ELF-1 (cell line): ENCODE data around the gene RAB7B.

Source experiments
- DNase-seq: peaks from one replicate; pipeline ENCODE4 v3.0.0-alpha.2; 2016; ENCODE audit warnings: low read depth, low spot score

RAB7B gene

DNA sequence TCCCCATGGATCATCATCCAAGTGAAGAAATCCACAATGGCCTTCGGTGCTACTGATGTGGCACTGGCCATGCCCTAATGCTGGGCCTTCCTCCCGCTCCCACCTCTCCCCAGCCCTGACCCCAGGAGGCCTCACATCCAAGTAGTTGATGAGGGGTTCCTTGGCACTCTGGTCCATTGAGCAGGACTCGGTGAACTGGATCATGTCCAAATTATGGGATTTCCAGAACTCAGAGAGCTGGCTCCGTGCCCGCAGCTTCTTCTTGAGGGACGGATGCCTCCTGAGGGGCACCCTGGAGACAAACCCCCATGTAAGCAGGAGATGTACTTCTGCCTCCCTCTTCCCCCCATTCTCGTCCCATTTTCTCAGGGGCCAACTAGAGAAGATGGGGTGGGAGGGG, 19.6 kb upstream of the RAB7B start:
- DNase-seq = no peak

- DNase-seq = no peak
These were observed 18.6 kb upstream of the RAB7B start for GRCh38 chr1:206021626-206022365.

DNA sequence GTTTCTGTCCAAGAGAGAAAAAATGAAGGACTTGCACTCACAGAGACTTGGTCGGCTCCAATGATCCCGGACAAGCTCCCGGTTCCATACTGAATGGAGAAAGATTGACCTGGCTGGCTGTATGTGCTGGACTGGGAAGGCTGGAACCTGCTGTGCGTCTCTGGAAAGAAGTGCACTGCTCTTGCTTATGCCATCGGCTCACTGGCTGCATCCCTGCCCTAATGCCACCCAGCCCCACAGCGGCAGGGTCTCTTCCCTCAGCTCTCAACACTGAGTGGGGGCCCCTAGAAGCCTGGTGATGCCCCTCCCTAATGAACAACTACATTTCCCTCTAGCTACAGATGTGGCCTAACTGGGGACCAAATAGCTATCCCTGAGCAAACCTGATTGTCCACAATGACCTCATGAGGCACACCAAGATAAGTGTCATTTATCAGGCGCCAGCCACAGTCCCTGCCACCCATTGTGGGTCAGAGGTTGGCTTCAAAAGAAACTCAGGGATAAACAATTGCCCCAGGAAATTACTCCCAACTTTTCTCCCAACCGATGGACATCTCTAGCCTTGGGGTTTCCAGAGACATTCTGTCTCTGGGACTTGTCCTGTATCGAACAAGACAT, 17.9 kb upstream of the RAB7B start:
- no peak for DNase-seq

DNA sequence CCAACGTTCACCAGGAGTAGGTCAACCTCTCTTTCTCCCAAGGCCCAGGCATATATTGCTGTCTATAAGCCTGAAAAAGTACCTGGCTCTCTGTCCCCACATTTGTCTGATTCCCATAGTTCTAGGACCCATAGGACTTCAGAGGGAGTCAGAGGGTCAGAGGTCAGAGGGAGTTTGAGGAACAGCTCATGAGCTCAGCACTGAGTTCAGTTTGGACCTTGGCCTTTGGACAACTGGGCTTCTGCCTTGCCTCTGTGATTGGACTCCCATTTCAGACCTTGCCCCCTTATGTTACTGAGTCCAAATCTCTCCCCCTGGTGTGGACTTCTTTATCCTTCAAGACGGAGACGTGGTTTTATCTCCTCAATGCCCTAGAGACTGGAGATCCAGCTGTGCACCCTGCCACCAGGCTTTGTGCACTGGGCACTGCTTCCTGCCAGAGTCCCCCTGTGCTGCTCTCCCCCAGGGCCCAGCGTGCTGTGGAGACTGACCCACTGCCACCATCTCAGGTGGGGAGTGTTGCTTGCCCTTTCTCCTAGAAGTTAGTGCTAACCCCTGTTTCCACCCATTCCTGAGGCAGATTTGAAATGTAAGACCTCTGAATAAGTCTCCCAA, 17.3 kb upstream of the RAB7B start:
- no peak for DNase-seq

- DNase-seq = no peak
These were observed 11.9 kb upstream of the RAB7B start for GRCh38 chr1:206015071-206015470.

DNA sequence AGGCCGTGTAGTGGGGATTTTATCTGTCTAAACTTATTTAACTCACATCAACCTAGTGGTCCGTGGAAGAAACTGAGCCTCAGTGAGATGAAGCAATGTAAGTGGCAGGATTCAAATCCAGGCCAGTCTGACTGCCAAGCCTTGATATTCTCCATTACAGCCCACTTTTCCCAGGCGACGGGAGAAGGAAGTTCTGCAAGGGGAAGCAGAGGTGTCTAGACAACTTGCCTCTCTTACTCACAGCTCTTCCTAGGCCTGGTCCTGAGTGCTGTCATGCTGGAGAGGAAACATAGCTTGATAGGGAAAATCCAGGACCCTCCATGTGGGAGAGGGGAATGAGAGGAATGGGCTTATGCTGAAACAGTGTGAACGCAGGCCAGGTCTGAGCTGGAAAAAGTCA, 11.4 kb upstream of the RAB7B start:
- no peak for DNase-seq

DNA sequence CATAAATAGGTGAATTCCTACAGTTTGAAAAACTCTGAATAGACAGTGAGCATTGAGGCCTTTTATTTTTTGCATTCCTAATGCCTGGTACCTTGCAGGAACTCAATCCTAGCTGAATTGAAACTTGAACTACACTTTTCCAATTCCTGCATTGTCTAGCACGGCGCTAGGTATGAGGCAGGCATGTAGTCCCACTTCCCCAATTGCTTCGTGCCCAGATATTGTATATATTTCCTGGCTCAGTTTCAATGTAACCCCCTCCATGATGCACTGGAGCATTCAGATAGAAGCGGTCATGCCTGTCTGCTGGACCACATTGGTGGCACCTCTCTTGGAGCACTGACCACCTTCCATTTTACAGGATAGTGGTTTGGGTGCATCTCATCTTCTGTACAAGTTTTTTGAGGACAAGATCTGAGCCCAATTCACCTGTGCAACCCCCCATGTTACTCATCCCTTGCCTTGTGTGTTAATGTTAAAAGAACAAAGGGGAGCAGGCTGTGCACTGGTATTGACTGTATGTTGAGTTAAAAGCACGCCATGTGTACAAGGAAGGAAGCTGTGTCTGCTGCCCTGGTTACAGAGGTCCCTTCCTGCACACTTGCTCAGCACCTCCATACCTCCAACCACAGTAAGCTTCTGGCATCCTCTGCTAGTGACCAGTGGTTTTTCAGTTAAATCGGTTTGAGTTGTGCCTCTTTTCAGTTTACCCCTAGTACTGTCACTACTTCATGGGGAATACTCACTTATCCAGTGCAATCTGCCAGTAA, 10.0 kb upstream of the RAB7B start:
- DNase-seq = no peak

GRCh38 chr1:206012086-206012859, 9.1 kb upstream of the RAB7B start:
- DNase-seq = no peak

- DNase-seq = no peak
These were observed 7.9 kb upstream of the RAB7B start for GRCh38 chr1:206011057-206011456.

DNA sequence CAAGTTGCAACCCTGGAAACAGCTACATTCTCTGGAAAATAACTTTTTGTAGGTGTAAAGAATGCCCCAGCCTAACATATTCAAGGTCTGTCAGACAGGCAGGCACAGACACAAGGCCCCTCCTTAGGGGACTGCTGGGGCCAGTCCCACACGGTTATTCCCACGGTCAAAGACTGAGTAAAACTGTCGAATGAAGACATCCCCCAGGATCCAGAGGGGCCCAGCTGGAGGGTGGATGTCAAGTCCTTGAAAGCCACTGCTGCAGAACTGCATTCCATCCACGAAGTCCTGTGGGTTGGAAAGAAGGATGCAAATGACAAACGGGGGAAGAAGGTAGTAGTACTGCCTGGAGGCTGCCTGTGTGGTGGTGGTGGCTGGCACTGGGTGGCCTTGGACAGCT, 6.9 kb upstream of the RAB7B start:
- no peak for DNase-seq

- DNase-seq = no peak
These were observed 3.8 kb upstream of the RAB7B start for GRCh38 chr1:206006946-206007345.

- no peak for DNase-seq
These were observed 2.6 kb upstream of the RAB7B start for GRCh38 chr1:206005778-206006180.

GRCh38 chr1:206005234-206005633, 2.0 kb upstream of the RAB7B start:
- no peak for DNase-seq

DNA sequence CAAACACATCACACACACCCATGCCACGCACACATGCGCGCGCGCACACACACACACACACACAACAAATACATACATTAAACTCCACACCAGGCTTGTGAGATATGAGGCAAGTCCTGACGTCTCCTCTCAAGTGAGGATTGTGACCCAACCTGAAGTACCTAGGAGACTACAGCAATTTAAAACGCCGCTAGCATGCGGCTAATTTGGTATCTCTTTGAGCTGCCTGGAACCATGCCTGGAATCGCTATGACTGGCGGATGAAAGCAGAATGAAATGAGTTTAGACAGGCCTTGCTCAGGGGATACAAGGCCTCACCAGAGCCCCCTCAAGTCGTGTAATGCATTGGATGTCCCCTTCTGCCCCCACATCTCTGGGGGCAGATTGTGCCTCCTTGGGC, 1.6 kb upstream of the RAB7B start:
- DNase-seq = no peak

GRCh38 chr1:206003854-206004800, 932 bp upstream of the RAB7B start:
- DNase-seq = no peak

DNA sequence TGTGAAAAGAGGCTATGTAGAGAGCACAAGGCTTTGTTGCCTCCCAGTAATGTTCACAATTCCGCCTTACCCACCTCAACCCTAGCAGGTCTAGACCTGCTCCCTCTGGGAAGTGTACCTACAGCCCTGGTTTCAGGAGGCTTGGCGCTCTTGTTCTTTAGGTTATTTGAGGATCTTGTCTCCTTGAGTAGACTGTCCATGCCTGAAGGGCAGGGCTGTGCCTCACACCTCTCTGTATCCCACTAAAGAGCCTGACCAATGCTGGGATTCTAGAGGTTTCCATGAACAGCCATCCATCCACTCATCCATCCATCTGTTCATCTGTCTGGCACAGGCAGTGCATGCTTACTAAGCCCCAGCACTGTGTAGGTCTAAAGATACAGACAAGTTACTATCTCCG, 1.0 kb downstream of the RAB7B start:
- DNase-seq = no peak

GRCh38 chr1:206001476-206001888, 1.7 kb downstream of the RAB7B start:
- peak; percentile 43 for DNase-seq

GRCh38 chr1:206000641-206001339, 2.4 kb downstream of the RAB7B start:
- DNase-seq = no peak

DNA sequence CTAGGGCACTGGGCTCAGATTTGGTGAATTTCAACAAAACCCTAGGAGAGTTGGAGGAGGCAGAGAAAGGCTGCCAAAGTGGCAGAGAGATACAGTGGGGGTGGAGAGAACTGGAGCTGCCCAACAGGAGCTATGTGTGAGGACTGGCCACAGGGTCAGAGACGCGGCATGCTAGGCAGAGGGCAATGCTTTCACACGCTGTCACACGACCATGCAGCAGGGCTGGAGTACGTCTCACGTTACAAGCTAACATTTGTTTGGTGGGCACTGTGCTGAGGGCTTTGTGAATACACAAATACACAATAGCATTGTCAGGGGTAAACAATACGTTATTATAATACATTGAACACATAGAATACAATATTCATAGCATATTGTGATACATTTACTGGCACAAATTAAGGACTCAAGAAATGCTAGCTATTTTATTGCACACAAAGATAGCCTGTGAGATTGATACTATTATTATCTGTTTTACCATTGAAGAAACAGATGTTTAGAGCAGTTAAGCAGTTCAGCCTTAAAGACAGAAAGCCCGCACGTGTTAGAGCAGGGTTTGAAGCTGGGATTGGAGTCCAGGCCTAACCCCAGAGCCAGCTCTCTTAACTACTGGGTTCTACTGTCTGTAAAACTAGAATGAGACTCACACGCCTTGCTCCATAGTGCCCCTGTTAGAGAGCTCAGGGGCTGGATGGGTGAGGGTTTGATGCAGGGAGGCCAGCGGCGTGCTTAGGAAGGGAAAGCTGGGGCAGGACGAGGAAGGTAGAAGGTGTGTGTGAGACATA, 4.5 kb downstream of the RAB7B start:
- no peak for DNase-seq
